Peyer's patch (tissue), 4 donors: ENCODE results near the gene TRAF2. TPM values are rescaled to one million over a fixed set of nuclear protein-coding genes. Genes with fewer than 3 reads are reported as not detected.

ENCODE experiments used
- DNase-seq, 3 donors: peaks; one replicate each; pipeline ENCODE4 v3.0.0-alpha.2; 2017 to 2019
- H3K27ac ChIP-seq, 4 donors: fragments of 200-600 bp; sonication (generic); one replicate each; pipeline ENCODE4 v1.5.1; 2016 to 2019
- H3K27me3 ChIP-seq, 2 donors: fragments of 200-600 bp; sonication (generic); one replicate each; pipeline ENCODE4 v1.5.1; 2019
- H3K36me3 ChIP-seq, 3 donors: fragments of 200-600 bp; sonication (generic); one replicate each; pipeline ENCODE4 v1.5.1; 2016 to 2019
- H3K4me1 ChIP-seq, 4 donors: fragments of 200-600 bp; sonication (generic); one replicate each; pipeline ENCODE4 v1.5.1; 2016 to 2019
- H3K4me3 ChIP-seq, 4 donors: fragments of 200-600 bp; sonication (generic); 1 replicate in 3 of 4; 2 replicates in 1 of 4; pipeline ENCODE4 v1.5.1; 2016 to 2019; ENCODE audit warnings: mild to moderate bottlenecking in 1 of 4
- H3K9me3 ChIP-seq, 4 donors: fragments of 200-600 bp; sonication (generic); one replicate each; pipeline ENCODE4 v1.5.1; 2016 to 2019; ENCODE audit warnings: mild to moderate bottlenecking in 1 of 4
- POLR2A ChIP-seq, 2 donors: fragments of 450-650 bp; IDR thresholded peaks; one replicate each; pipeline ENCODE4 v1.5.1; 2017; ENCODE audit warnings: antibody characterized with exemption in 2 of 2, mild to moderate bottlenecking in 2 of 2, moderate library complexity in 2 of 2
- total RNA-seq, 4 donors: library from RNA; depleted of rRNA; stranded (reverse); fragments of >200 nt; gene quantifications; one replicate each; pipeline ENCODE4 v1.1.0, GENCODE V29; 2016
- TF ChIP-seq, protein P1 (sequence below), 6 experiments: fragments of 450-650 bp in 4 of 6; fragments of 200-600 bp in 2 of 6; sonication (generic) in 1 of 6; IDR thresholded peaks; one replicate each; pipeline ENCODE4 v1.5.1; 2017 to 2019; ENCODE audit warnings: antibody characterized with exemption in 6 of 6, mild to moderate bottlenecking in 3 of 6, moderate library complexity in 1 of 6

The TRAF2 gene
- total RNA-seq, 4 donors from 2014 or later = 17.5 to 75.1 (median 22.2) TPM

DNA sequence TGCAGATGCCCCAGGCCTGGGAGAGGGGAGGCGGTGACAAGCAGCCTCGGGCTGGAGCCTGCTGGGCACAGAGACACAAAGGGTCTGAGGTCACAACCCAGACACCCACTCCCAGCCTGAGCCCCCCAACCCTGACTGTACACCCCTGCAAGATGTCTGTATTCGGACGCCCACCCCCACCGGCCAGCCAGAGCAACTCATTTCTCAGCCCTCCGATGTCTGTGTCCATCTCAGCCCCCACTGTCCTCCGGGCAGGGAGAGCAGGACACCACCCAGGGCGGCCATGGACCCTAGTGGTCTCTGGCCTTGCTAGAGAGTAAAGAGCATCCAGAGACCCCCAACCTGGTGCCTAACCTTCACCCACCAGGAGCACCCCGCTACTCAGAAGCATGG is 69.6 kb downstream of the TRAF2 start:
- no peak for TF ChIP-seq POLR2A (IDR thresholded peaks at IDR 0.05)
- TF ChIP-seq, protein P1, sequence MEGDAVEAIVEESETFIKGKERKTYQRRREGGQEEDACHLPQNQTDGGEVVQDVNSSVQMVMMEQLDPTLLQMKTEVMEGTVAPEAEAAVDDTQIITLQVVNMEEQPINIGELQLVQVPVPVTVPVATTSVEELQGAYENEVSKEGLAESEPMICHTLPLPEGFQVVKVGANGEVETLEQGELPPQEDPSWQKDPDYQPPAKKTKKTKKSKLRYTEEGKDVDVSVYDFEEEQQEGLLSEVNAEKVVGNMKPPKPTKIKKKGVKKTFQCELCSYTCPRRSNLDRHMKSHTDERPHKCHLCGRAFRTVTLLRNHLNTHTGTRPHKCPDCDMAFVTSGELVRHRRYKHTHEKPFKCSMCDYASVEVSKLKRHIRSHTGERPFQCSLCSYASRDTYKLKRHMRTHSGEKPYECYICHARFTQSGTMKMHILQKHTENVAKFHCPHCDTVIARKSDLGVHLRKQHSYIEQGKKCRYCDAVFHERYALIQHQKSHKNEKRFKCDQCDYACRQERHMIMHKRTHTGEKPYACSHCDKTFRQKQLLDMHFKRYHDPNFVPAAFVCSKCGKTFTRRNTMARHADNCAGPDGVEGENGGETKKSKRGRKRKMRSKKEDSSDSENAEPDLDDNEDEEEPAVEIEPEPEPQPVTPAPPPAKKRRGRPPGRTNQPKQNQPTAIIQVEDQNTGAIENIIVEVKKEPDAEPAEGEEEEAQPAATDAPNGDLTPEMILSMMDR (IDR thresholded peaks at IDR 0.05) = no peak
- Histone ChIP-seq H3K27ac (no peak overlapping the region), H3K27me3 (no peaks in the 10 kb centered on the region), H3K4me3 (no peak overlapping the region), H3K9me3 (no peaks in the 10 kb centered on the region), H3K4me1 (no peaks in the 10 kb centered on the region), H3K36me3 (no peaks in the 10 kb centered on the region)
- DNase-seq = no peak

DNA sequence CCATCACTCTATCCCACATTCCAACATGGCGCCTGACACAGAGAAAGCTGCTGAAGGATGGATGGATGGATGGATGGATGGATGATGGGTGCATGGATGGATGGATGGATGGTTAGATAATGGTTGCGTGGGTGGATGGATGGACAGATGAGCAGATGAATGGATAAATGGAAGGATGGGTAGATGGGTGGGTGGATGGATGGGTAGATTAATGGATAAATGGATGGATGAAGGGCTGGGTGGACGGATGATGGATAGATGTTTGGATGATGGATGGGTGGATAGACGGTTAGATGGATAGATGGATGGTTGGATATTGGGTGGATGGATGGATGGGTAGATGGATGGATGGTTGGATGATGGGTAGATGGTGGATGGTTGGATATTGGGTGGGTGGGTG is 70.3 kb downstream of the TRAF2 start:
- no peak overlapping the region for H3K4me3 ChIP-seq
- H3K9me3 ChIP-seq = no peaks in the 10 kb centered on the region
- no peak overlapping the region for H3K27ac ChIP-seq
- TF ChIP-seq POLR2A (IDR thresholded peaks at IDR 0.05) = no peak
- TF ChIP-seq, protein P1 (IDR thresholded peaks at IDR 0.05) = no peak
- no peaks in the 10 kb centered on the region for H3K36me3 ChIP-seq
- no peaks in the 10 kb centered on the region for H3K27me3 ChIP-seq
- DNase-seq = no peak
- no peaks in the 10 kb centered on the region for H3K4me1 ChIP-seq

DNA sequence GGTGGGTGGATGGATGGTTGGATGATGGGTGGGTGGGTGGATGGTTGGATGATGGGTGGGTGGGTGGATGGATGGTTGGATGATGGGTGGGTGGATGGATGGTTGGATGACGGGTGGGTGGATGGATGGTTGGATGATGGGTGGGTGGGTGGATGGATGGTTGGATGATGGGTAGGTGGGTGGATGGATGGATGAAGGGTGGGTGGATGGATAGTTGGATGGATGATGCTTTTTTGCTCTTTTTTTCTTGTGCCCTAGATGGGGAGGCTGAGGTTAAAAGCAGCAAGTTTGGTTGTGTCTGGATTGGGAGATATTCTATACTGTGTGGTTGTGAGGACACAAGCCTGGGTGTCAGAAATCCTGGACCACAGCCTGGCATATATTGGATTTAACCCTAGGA is 71.1 kb downstream of the TRAF2 start:
- no peak overlapping the region for H3K27ac ChIP-seq
- no peaks in the 10 kb centered on the region for H3K36me3 ChIP-seq
- no peak for DNase-seq
- no peak for TF ChIP-seq POLR2A (IDR thresholded peaks at IDR 0.05)
- TF ChIP-seq, protein P1 (IDR thresholded peaks at IDR 0.05) = no peak
- H3K27me3 ChIP-seq = no peaks in the 10 kb centered on the region
- H3K4me3 ChIP-seq = no peak overlapping the region
- no peaks in the 10 kb centered on the region for H3K4me1 ChIP-seq
- H3K9me3 ChIP-seq = no peaks in the 10 kb centered on the region

DNA sequence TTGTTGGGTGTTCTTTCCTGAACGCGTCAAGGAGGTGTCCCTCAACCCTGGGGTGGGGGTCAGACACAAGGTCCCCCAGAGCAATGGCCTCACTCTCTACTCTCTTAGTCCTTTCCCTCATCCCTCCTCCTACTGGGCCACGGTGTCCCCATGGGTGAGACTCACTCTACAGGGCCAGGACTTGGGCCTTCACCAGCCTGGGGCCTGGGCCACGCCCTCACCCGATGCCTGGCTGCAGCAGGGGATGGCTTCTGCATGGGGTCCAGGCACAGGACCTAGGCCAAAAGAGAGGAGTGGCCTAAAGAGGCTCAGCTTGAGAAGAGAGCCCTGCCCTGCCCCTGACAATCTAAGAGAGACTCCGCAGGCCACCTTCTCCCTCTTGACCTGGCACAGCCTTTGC is 71.6 kb downstream of the TRAF2 start:
- Histone ChIP-seq H3K27ac (no peak overlapping the region), H3K4me3 (no peak overlapping the region), H3K9me3 (no peaks in the 10 kb centered on the region), H3K27me3 (no peaks in the 10 kb centered on the region), H3K36me3 (no peaks in the 10 kb centered on the region), H3K4me1 (no peaks in the 10 kb centered on the region)
- TF ChIP-seq, protein P1 (IDR thresholded peaks at IDR 0.05) = no peak
- TF ChIP-seq POLR2A (IDR thresholded peaks at IDR 0.05) = no peak
- DNase-seq = no peak

DNA sequence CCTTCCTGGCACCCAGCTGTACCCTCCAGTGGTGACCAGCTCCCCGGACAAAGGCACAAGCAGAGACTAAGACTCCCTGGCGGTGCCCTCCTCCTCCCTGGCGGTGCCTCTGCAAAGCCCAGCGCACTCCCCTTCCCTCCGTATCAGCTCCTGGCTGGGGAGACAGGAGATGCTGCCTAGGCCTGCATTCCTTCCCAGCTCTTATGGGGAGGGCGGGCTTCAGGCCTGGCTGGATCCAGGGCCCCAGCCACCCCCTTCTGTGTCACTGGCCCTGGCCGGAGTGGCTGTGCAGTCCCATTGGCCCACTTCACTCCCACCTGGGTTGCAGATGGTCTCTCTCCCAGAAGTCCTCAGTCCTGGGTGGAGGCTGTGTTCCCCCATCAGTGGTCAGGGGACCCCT is 72.2 kb downstream of the TRAF2 start:
- H3K4me1 ChIP-seq = no peaks in the 10 kb centered on the region
- no peaks in the 10 kb centered on the region for H3K36me3 ChIP-seq
- TF ChIP-seq, protein P1 (IDR thresholded peaks at IDR 0.05) = no peak
- no peak for TF ChIP-seq POLR2A (IDR thresholded peaks at IDR 0.05)
- H3K27ac ChIP-seq = no peak overlapping the region
- no peak overlapping the region for H3K4me3 ChIP-seq
- H3K27me3 ChIP-seq = no peaks in the 10 kb centered on the region
- no peak for DNase-seq
- no peaks in the 10 kb centered on the region for H3K9me3 ChIP-seq
